ENCODE results near the gene CACNA1E. TPM values are rescaled to one million over a fixed set of nuclear protein-coding genes. Genes with fewer than 3 reads are reported as not detected.

CACNA1E gene
- total and polyA plus RNA-seq, 2 experiments from 2014 or later: 0.32 to 1.1 TPM

DNA sequence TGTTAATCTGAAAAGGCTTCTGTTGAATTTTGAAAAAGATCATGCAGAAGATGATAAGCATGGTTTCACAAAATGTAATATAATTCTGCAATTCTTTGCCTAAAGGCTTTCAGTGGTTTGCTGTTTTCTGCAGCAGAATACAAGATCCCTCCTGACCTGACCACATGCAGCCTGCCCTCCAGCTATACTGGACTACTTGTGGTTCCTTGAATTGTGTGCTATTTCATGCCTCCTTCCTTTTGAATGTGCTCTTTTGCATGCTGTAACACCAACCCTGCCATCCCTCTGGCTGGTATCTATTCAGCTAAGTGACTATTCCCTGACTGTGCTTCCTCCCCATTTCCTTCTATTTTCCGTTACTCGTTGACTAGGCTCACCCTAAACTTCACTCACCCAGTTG, 55.5 kb downstream of the CACNA1E start:
- H3K4me1 Mint-ChIP-seq: peaks cover 2% of the 10 kb centered on the region; the same call in 1 of the 3 replicates
- TF ChIP-seq ZNF462 (CRISPR knock-in tag; IDR thresholded peaks at IDR 0.05): no peak
- Histone ChIP-seq H3K4me1 (ENCODE audit: insufficient read depth) (no peaks in the 10 kb centered on the region), H3K27me3 (ENCODE audit: insufficient read depth) (no peaks in the 10 kb centered on the region), H3K9me2 (ENCODE audit: insufficient read depth) (no peaks in the 10 kb centered on the region), H2AFZ (no peak overlapping the region), H3K4me2 (no peak overlapping the region), H3K27ac (ENCODE audit: low read depth) (no peak overlapping the region), H4K20me1 (replicated peaks; ENCODE audit: insufficient read depth) (no peaks in the 10 kb centered on the region), H3F3A (replicated peaks; ENCODE audit: low read depth) (no peaks in the 10 kb centered on the region), H3K4me3 (no peak overlapping the region), H3K79me2 (replicated peaks; ENCODE audit: insufficient read depth) (no peaks in the 10 kb centered on the region), H3K36me3 (ENCODE audit: insufficient read depth) (no peaks in the 10 kb centered on the region)
- H3K9me3 Mint-ChIP-seq: no peaks in the 10 kb centered on the region
- DNase-seq (ENCODE audit: low spot score) (no peak), ATAC-seq (no peak)
- H3K27ac Mint-ChIP-seq: no peak overlapping the region
- H3K4me3 Mint-ChIP-seq: no peak overlapping the region
- no peaks in the 10 kb centered on the region for H3K27me3 Mint-ChIP-seq (ENCODE audit: insufficient read depth, low read depth, poor library complexity)
- no peaks in the 10 kb centered on the region for H3K36me3 Mint-ChIP-seq (ENCODE audit: low read depth)

DNA sequence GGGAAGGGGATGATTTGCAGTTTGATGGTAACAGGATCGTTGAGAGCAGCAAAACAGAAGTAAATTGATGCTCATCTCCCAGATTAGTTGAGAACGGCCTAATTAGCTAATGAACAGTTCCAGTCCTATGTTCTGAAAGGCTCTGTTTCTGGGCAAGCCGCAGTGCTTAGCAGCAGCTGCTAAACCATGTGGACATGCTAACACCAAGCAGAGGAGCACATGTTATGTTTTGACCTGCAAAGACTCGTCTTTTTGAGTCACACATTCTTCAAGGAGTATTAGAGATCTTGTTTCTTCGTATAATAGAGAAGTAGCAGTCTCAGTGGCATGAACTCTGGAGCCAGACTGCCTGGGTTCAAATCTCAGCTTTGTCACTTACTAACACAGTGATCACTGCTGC, 58.1 kb downstream of the CACNA1E start:
- Histone ChIP-seq H3K27me3 (ENCODE audit: insufficient read depth) (no peaks in the 10 kb centered on the region), H4K20me1 (replicated peaks; ENCODE audit: insufficient read depth) (no peaks in the 10 kb centered on the region), H3K4me3 (no peak overlapping the region), H2AFZ (no peak overlapping the region), H3K79me2 (replicated peaks; ENCODE audit: insufficient read depth) (no peaks in the 10 kb centered on the region), H3K27ac (ENCODE audit: low read depth) (no peak overlapping the region), H3K4me2 (no peak overlapping the region), H3K4me1 (ENCODE audit: insufficient read depth) (peaks cover 8% of the 10 kb centered on the region; the same call in 1 of the 2 replicates), H3K36me3 (ENCODE audit: insufficient read depth) (no peaks in the 10 kb centered on the region), H3K9me2 (ENCODE audit: insufficient read depth) (no peaks in the 10 kb centered on the region), H3F3A (replicated peaks; ENCODE audit: low read depth) (no peaks in the 10 kb centered on the region)
- Mint-ChIP-seq H3K4me3 (no peak overlapping the region), H3K27ac (no peak overlapping the region), H3K4me1 (peaks cover 17% of the 10 kb centered on the region), H3K9me3 (no peaks in the 10 kb centered on the region), H3K36me3 (ENCODE audit: low read depth) (no peaks in the 10 kb centered on the region), H3K27me3 (ENCODE audit: insufficient read depth, low read depth, poor library complexity) (peaks cover 2% of the 10 kb centered on the region)
- ATAC-seq (no peak), DNase-seq (ENCODE audit: low spot score) (no peak)
- TF ChIP-seq, protein P1, sequence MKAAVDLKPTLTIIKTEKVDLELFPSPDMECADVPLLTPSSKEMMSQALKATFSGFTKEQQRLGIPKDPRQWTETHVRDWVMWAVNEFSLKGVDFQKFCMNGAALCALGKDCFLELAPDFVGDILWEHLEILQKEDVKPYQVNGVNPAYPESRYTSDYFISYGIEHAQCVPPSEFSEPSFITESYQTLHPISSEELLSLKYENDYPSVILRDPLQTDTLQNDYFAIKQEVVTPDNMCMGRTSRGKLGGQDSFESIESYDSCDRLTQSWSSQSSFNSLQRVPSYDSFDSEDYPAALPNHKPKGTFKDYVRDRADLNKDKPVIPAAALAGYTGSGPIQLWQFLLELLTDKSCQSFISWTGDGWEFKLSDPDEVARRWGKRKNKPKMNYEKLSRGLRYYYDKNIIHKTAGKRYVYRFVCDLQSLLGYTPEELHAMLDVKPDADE (IDR thresholded peaks at IDR 0.05): no peak
- TF ChIP-seq EZH2phosphoT487 (IDR thresholded peaks at IDR 0.05; ENCODE audit: unreplicated experiment): no peak
- no peak for TF ChIP-seq EZH2 (IDR thresholded peaks at IDR 0.05; ENCODE audit: low read depth, unreplicated experiment)
- no peak for TF ChIP-seq ZNF462 (CRISPR knock-in tag; IDR thresholded peaks at IDR 0.05)
- no peak for TF ChIP-seq NANOG (IDR thresholded peaks at IDR 0.05; ENCODE audit: borderline replicate concordance)
